ENCODE results near the gene LPO. TPM values are rescaled to one million over a fixed set of nuclear protein-coding genes. Genes with fewer than 3 reads are reported as not detected.

The LPO gene
- total RNA-seq, 2 donors from 2014 or later = not detected

DNA sequence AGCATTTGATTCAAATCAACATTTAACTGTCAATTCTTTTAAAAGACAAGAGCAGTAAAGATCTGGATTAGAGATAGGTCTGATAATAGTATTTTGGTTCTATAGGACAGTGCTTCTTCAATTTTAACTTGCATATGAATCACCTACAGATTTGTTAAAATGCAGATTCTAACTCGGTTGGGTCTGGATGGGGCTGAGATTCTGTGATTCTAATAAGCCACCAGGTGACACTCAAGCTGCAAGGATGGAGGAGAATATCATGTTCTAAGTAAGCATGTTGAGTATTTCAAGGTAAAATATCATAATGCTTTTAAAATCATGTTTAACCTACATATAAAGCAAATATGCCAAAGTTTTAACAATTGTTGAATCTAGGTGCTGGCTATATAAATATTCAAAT lies 74.4 kb downstream of the LPO start:
- Histone ChIP-seq H3K9me3 (no peaks in the 10 kb centered on the region), H3K27me3 (no peaks in the 10 kb centered on the region), H3K9ac (ENCODE audit: low read depth in 2 of 2, low read length in 2 of 2) (no peak overlapping the region), H3K36me3 (no peaks in the 10 kb centered on the region), H3K4me3 (no peak overlapping the region), H3K27ac (no peak overlapping the region), H3K4me1 (no peaks in the 10 kb centered on the region)
- no peak for DNase-seq
- intact Hi-C loops (cut with DNase I) = no loop called here
- TF ChIP-seq, protein P1, sequence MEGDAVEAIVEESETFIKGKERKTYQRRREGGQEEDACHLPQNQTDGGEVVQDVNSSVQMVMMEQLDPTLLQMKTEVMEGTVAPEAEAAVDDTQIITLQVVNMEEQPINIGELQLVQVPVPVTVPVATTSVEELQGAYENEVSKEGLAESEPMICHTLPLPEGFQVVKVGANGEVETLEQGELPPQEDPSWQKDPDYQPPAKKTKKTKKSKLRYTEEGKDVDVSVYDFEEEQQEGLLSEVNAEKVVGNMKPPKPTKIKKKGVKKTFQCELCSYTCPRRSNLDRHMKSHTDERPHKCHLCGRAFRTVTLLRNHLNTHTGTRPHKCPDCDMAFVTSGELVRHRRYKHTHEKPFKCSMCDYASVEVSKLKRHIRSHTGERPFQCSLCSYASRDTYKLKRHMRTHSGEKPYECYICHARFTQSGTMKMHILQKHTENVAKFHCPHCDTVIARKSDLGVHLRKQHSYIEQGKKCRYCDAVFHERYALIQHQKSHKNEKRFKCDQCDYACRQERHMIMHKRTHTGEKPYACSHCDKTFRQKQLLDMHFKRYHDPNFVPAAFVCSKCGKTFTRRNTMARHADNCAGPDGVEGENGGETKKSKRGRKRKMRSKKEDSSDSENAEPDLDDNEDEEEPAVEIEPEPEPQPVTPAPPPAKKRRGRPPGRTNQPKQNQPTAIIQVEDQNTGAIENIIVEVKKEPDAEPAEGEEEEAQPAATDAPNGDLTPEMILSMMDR (IDR thresholded peaks at IDR 0.05) = no peak

DNA sequence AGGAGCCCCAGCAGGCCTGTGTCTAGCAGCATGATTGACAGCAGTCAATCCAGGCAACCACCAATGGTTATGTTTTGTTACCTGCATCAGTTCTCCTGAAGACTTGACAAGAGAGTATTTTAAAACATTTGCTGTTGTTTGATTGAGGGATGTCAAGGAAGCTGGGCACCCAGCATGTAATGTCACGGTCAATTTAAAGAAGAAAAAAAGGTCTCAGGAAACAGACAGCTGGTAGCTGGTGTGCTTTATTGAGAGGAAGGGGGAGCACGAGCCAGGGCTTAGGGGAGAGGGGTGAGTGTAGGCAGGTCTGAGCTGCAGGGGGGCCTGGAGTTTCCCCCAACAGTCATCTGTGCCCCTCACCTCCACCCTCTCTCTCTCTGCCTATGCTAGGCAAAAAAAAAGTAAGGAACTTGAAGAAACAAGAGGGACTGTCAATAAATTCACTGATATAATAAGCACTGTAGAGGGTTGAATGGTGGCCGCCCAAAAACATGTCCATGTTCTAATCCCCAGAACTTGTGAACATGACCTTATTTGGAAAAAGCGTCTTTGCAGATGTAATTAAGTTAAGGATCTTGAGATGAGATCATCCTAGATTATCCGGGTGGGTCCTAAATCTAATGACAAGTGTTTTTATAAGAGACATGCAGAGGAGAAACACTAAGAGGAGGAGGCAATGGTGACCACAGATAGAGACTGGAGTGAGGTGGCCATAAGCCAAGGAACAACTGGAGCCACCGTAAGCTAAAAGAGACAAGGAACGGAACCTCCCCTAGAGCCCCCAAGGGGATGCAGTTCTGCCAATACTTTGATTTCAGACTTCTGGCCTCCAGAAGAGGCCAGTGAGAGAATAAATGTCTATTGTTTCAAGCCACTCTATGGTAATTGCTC lies 75.7 kb downstream of the LPO start:
- Histone ChIP-seq H3K9me3 (no peaks in the 10 kb centered on the region), H3K27me3 (no peaks in the 10 kb centered on the region), H3K27ac (no peak overlapping the region), H3K4me3 (no peak overlapping the region), H3K9ac (ENCODE audit: low read depth in 2 of 2, low read length in 2 of 2) (no peak overlapping the region), H3K4me1 (no peaks in the 10 kb centered on the region), H3K36me3 (no peaks in the 10 kb centered on the region)
- intact Hi-C loops (cut with DNase I) = no loop called here
- no peak for DNase-seq
- TF ChIP-seq, protein P1 (IDR thresholded peaks at IDR 0.05) = no peak

DNA sequence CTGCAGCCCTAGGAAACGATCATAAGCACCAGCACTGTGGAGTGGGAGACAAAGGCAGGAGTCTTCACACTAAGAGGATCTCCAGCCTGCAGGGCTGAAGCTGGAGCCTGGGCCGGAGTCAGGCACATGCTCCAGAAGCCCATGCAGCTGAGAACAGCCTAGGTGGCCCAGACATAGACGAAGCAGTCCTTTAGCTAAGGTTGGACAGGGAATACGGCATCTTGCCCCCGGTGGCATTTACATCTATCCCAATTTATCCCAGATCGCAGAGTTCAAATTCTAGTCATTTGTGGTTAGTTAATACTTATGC lies 76.3 kb downstream of the LPO start:
- Histone ChIP-seq H3K4me3 (no peak overlapping the region), H3K27ac (no peak overlapping the region), H3K9me3 (no peaks in the 10 kb centered on the region), H3K36me3 (no peaks in the 10 kb centered on the region), H3K27me3 (no peaks in the 10 kb centered on the region), H3K4me1 (no peaks in the 10 kb centered on the region), H3K9ac (ENCODE audit: low read depth in 2 of 2, low read length in 2 of 2) (no peak overlapping the region)
- intact Hi-C loops (cut with DNase I) = no loop called here
- no peak for DNase-seq
- TF ChIP-seq, protein P1 (IDR thresholded peaks at IDR 0.05) = no peak

DNA sequence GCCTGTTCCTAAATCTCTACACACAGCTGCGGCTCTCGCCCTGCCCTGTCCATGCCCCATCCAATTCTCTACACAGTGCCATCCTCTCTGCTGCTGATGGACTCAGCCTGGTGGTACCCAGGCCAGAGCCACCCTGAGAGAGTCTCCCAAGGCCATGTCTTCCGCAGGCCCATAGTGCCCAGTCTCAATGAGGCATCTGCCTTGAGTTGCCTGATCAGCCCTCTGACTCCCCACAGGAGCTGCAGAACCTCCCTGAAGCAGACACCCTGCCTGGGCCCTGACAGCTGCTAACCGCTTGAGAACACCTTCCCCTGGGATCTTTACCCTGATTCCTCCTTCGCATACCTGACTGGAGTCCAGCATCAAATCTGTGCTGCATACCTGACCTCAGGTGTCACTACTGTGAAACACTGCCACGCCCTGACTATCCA lies 76.9 kb downstream of the LPO start:
- Histone ChIP-seq H3K36me3 (no peaks in the 10 kb centered on the region), H3K9me3 (no peaks in the 10 kb centered on the region), H3K4me3 (no peak overlapping the region), H3K4me1 (no peaks in the 10 kb centered on the region), H3K27me3 (no peaks in the 10 kb centered on the region), H3K9ac (ENCODE audit: low read depth in 2 of 2, low read length in 2 of 2) (no peak overlapping the region), H3K27ac (no peak overlapping the region)
- TF ChIP-seq, protein P1 (IDR thresholded peaks at IDR 0.05) = no peak
- DNase-seq = no peak
- intact Hi-C loops (cut with DNase I) = no loop called here

DNA sequence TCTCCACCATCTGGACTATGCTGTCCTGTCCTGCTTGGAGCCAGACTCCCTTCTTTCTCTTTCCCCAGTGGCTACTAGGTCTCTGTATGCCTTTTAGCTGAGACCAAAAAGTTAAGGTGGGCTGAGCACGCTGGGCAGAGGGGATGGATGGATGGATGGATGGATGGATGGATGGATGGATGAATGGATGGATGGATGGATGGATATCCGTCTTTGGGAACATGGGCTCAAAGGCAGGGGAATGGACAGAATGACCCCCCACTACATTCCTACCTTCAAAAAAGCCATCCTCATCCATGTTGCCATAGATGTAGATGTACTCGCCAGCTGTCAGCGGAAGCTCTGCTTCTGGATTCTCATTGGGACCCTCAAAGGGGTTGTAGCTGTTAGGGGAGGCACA lies 77.4 kb downstream of the LPO start:
- H3K9ac ChIP-seq (ENCODE audit: low read depth in 2 of 2, low read length in 2 of 2) = no peak overlapping the region
- TF ChIP-seq, protein P1 (IDR thresholded peaks at IDR 0.05) = no peak
- H3K9me3 ChIP-seq = no peaks in the 10 kb centered on the region
- H3K27me3 ChIP-seq = no peaks in the 10 kb centered on the region
- intact Hi-C loops (cut with DNase I) = no loop called here
- H3K36me3 ChIP-seq = no peaks in the 10 kb centered on the region
- H3K27ac ChIP-seq = no peak overlapping the region
- H3K4me1 ChIP-seq = no peaks in the 10 kb centered on the region
- DNase-seq = no peak
- no peak overlapping the region for H3K4me3 ChIP-seq

Data from colonic mucosa (tissue), 4 donors.